Endothelial cell of umbilical vein (primary cell): ENCODE data around the gene RASD2. TPM values are rescaled to one million over a fixed set of nuclear protein-coding genes. Genes with fewer than 3 reads are reported as not detected.

ENCODE experiments used
- BruUV-seq: library from RNA; stranded (reverse); fragments of 400-500 nt; replicated peaks from 2 replicates; lab custom pipeline; 2021; lab: Mats Ljungman, UMichigan
- CTCF ChIA-PET: fragments of 300-600, 350-600 bp; sonication (Branson Sonifier 250); formaldehyde crosslinking; loops from one replicate; lab custom pipeline; 2021; ENCODE audit warnings: antibody characterized with exemption, inconsistent platforms; lab: Charles Lee
- POLR2A ChIA-PET: fragments of 300-600, 350-600 bp; sonication (Branson Sonifier 250); formaldehyde crosslinking; loops from one replicate; lab custom pipeline; 2021; ENCODE audit warnings: antibody characterized with exemption, inconsistent platforms; lab: Charles Lee
- DNase-seq: peaks from one replicate; pipeline ENCODE4 v3.0.0-alpha.2; 2011; ENCODE audit warnings: low read depth, low spot score
- FAIRE-seq: peaks from 2 replicates; lab custom pipeline; 2011; peaks lifted over from hg19 to GRCh38; lab: Jason Lieb, UNC
- H2AFZ ChIP-seq: 2 replicates; pipeline ENCODE4 v1.6.0; 2012; ENCODE audit warnings: low read depth, low read length, control low read depth, inconsistent platforms
- H3K27ac ChIP-seq: 2 replicates; pipeline ENCODE4 v1.5.1; 2011; ENCODE audit warnings: low read depth, mild to moderate bottlenecking, control low read depth, low read length, moderate library complexity; ENCODE audit not compliant: insufficient read depth
- H3K27me3 ChIP-seq, 2 experiments: 2 replicates each; pipeline versions ENCODE4 v1.6.0 to v1.6.1; 2011; ENCODE audit warnings: low read length in 2 of 2, mixed read lengths in 1 of 2; ENCODE audit not compliant: control insufficient read depth in 2 of 2, insufficient read depth in 2 of 2
- H3K36me3 ChIP-seq, 2 experiments: 2 replicates in 1 of 2; 3 replicates in 1 of 2; pipeline ENCODE4 v1.5.1; 2011; ENCODE audit warnings: low read length in 2 of 2, mild to moderate bottlenecking in 1 of 2, moderate library complexity in 1 of 2; ENCODE audit not compliant: control insufficient read depth in 2 of 2, insufficient read depth in 2 of 2; ENCODE audit errors: extremely low read depth in 1 of 2
- H3K4me1 ChIP-seq: 3 replicates; pipeline ENCODE4 v1.5.1; 2011; ENCODE audit warnings: mild to moderate bottlenecking, low read length; ENCODE audit not compliant: control insufficient read depth, insufficient read depth; ENCODE audit errors: extremely low read depth
- H3K4me2 ChIP-seq: 2 replicates; pipeline ENCODE4 v1.6.1; 2011; ENCODE audit warnings: low read length, control low read depth, mixed read lengths; ENCODE audit not compliant: insufficient read depth
- H3K4me3 ChIP-seq, 3 experiments: fragments of 200-600 bp in 1 of 3; sonication (generic), shearing (Covaris generic) in 1 of 3; replicated peaks in 1 of 3; 2 replicates each; pipeline ENCODE4 v1.5.1; 2011 to 2016; ENCODE audit warnings: control low read depth in 3 of 3, low read length in 3 of 3, mild to moderate bottlenecking in 2 of 3, inconsistent platforms in 1 of 3, low read depth in 1 of 3, moderate library complexity in 1 of 3; ENCODE audit not compliant: insufficient read depth in 1 of 3
- H3K79me2 ChIP-seq: 2 replicates; pipeline ENCODE4 v1.6.0; 2012; ENCODE audit warnings: low read length, inconsistent platforms; ENCODE audit not compliant: control insufficient read depth, insufficient read depth
- H3K9ac ChIP-seq: replicated peaks from 2 replicates; pipeline ENCODE3; 2011; ENCODE audit warnings: low read length, control low read depth; ENCODE audit not compliant: insufficient read depth; ENCODE audit errors: extremely low read depth
- H3K9me1 ChIP-seq: replicated peaks from 3 replicates; pipeline ENCODE4 v1.6.0; 2011; ENCODE audit warnings: mild to moderate bottlenecking, low read length; ENCODE audit not compliant: control insufficient read depth, insufficient read depth; ENCODE audit errors: extremely low read depth
- H3K9me3 ChIP-seq: replicated peaks from 2 replicates; pipeline ENCODE4 v1.5.1; 2012; ENCODE audit warnings: low read length, inconsistent platforms; ENCODE audit not compliant: control insufficient read depth, insufficient read depth
- H4K20me1 ChIP-seq: replicated peaks from 2 replicates; pipeline ENCODE3; 2011; ENCODE audit warnings: mild to moderate bottlenecking, low read length; ENCODE audit not compliant: control insufficient read depth, insufficient read depth; ENCODE audit errors: extremely low read depth
- EZH2 ChIP-seq: IDR thresholded peaks from 2 replicates; pipeline ENCODE4 v1.6.1; 2012; ENCODE audit warnings: borderline replicate concordance, low read depth, mild to moderate bottlenecking, moderate library complexity, low read length, inconsistent platforms; ENCODE audit not compliant: severe bottlenecking
- FOS ChIP-seq: IDR thresholded peaks from 2 replicates; pipeline ENCODE4 v1.6.1; 2011; ENCODE audit warnings: mild to moderate bottlenecking, low read length, moderate library complexity, borderline replicate concordance; ENCODE audit not compliant: insufficient read depth
- GATA2 ChIP-seq: IDR thresholded peaks from 2 replicates; pipeline ENCODE4 v1.7.0; 2011; ENCODE audit warnings: low read depth, mild to moderate bottlenecking, moderate library complexity, mixed read lengths, low read length; ENCODE audit not compliant: insufficient read length, insufficient read depth
- JUN ChIP-seq: IDR thresholded peaks from 2 replicates; pipeline ENCODE4 v1.6.1; 2011; ENCODE audit warnings: borderline replicate concordance, low read depth; ENCODE audit not compliant: insufficient read length, insufficient read depth
- MAX ChIP-seq: IDR thresholded peaks from 2 replicates; pipeline ENCODE4 v1.6.1; 2011; ENCODE audit not compliant: insufficient read depth, insufficient read length
- MYC ChIP-seq: IDR thresholded peaks from one replicate; pipeline ENCODE4 v1.6.1; 2011; ENCODE audit warnings: mild to moderate bottlenecking, low read depth, low read length
- POLR2A ChIP-seq: IDR thresholded peaks from 2 replicates; pipeline ENCODE4 v1.6.1; 2012; ENCODE audit warnings: low read depth, mild to moderate bottlenecking, control low read depth, low read length
- POLR2AphosphoS5 ChIP-seq: IDR thresholded peaks from 2 replicates; pipeline ENCODE4 v1.6.1; 2012; ENCODE audit warnings: low read depth, mild to moderate bottlenecking, control low read depth, low read length, moderate library complexity; ENCODE audit not compliant: insufficient read depth
- dilution Hi-C: fragments of 300-500 bp; cut with MboI; formaldehyde crosslinking; loops from one replicate; pipeline ENCODE4 v1.15.0; 2019; ENCODE audit warnings: low sequenced_read_pairs; ENCODE audit not compliant: extremely low pct_ligation_motif_present
- intact Hi-C: fragments of 100-400 bp; cut with micrococcal nuclease; formaldehyde crosslinking; loops from one replicate; pipeline ENCODE4 v1.10.0; 2022
- polyA plus RNA-seq, 4 experiments: library from polyadenylated mRNA; depleted of rRNA in 3 of 4; stranded (reverse) in 3 of 4; unstranded in 1 of 4; fragments of >200 nt; gene quantifications; 2 replicates each; pipeline versions ENCODE4 v1.2.1 to v1.2.3, GENCODE V29; 2011 to 2012; ENCODE audit warnings: missing spikeins in 1 of 4
- total RNA-seq: library from RNA; stranded (reverse); gene quantifications from 2 replicates; pipeline ENCODE4 v1.2.3, GENCODE V29; 2021
- TF ChIP-seq, protein P1 (sequence below), 2 donors: IDR thresholded peaks; 1 replicate in 1 of 2; 2 replicates in 1 of 2; pipeline ENCODE4 v1.5.1; 2011; ENCODE audit warnings: low read length in 2 of 2, mild to moderate bottlenecking in 2 of 2, moderate library complexity in 2 of 2, control low read depth in 1 of 2, inconsistent platforms in 1 of 2, low read depth in 1 of 2; ENCODE audit not compliant: insufficient read depth in 1 of 2; ENCODE audit errors: extremely low read depth in 1 of 2

RASD2 gene
- total and polyA plus RNA-seq, 2 donors (not counting 3 experiments of a cell fraction or from before 2014, with no cell fraction given): not detected

- H3K27me3 ChIP-seq: peaks cover 9 to 42% of the 10 kb centered on the region in 2 experiments
- no peaks in the 10 kb centered on the region for H3K79me2 ChIP-seq
- no peaks in the 10 kb centered on the region for H3K4me1 ChIP-seq
- ChIA-PET CTCF (interaction anchor here (1.3 to 1.8 kb wide), 2 partner anchors 60 to 86 kb away, joined by 3 read pairs; no protein-coding TSS in a partner anchor), POLR2A (no interaction called here)
- no peak overlapping the region for H3K4me2 ChIP-seq
- DNase-seq (no peak), FAIRE-seq (no peak)
- no peak overlapping the region for H2AFZ ChIP-seq
- H3K9me1 ChIP-seq: no peaks in the 10 kb centered on the region
- intact Hi-C loops: no loop called here
- dilution Hi-C loops: no loop called here
- no peak overlapping the region for H3K27ac ChIP-seq
- no peak overlapping the region for H3K9ac ChIP-seq
- no peak overlapping the region for H3K4me3 ChIP-seq
- H4K20me1 ChIP-seq: no peaks in the 10 kb centered on the region
- H3K36me3 ChIP-seq: no peaks in the 10 kb centered on the region
- BruUV-seq: no TSS peak
- no peak for TF ChIP-seq FOS
- TF ChIP-seq EZH2: no peak
- no peak for TF ChIP-seq MAX
- no peak for TF ChIP-seq POLR2A
- TF ChIP-seq, protein P1, sequence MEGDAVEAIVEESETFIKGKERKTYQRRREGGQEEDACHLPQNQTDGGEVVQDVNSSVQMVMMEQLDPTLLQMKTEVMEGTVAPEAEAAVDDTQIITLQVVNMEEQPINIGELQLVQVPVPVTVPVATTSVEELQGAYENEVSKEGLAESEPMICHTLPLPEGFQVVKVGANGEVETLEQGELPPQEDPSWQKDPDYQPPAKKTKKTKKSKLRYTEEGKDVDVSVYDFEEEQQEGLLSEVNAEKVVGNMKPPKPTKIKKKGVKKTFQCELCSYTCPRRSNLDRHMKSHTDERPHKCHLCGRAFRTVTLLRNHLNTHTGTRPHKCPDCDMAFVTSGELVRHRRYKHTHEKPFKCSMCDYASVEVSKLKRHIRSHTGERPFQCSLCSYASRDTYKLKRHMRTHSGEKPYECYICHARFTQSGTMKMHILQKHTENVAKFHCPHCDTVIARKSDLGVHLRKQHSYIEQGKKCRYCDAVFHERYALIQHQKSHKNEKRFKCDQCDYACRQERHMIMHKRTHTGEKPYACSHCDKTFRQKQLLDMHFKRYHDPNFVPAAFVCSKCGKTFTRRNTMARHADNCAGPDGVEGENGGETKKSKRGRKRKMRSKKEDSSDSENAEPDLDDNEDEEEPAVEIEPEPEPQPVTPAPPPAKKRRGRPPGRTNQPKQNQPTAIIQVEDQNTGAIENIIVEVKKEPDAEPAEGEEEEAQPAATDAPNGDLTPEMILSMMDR (IDR thresholded peaks at IDR 0.05; ENCODE audit: extremely low read depth in 1 of 2, insufficient read depth in 1 of 2, low read depth in 1 of 2, low read length in 2 of 2): no peak
- TF ChIP-seq POLR2AphosphoS5: no peak
- no peak for TF ChIP-seq GATA2
- no peak for TF ChIP-seq MYC
- no peak for TF ChIP-seq JUN
- no peaks in the 10 kb centered on the region for H3K9me3 ChIP-seq
Observed at GRCh38 chr22:35516723-35517122, 23.9 kb upstream of the RASD2 start.
